Skin epidermis (tissue), 12 donors: ENCODE results near the gene CFLAR.
A peak's percentile ranks its signal among the peaks of the same experiment; 100 is the strongest.

Experiments
- H3K27ac ChIP-seq, 21 experiments: fragments of 200-600 bp; sonication (generic) in 11 of 21; one replicate each; pipeline ENCODE4 v1.5.0; 2020; ENCODE audit warnings: mild to moderate bottlenecking in 3 of 21, inconsistent platforms in 2 of 21, moderate library complexity in 2 of 21
- H3K4me3 ChIP-seq, 7 experiments: fragments of 200-600 bp; sonication (generic) in 2 of 7; one replicate each; pipeline ENCODE4 v1.5.0; 2020; ENCODE audit warnings: inconsistent platforms in 2 of 7, mild to moderate bottlenecking in 2 of 7, moderate library complexity in 1 of 7

CFLAR gene

DNA sequence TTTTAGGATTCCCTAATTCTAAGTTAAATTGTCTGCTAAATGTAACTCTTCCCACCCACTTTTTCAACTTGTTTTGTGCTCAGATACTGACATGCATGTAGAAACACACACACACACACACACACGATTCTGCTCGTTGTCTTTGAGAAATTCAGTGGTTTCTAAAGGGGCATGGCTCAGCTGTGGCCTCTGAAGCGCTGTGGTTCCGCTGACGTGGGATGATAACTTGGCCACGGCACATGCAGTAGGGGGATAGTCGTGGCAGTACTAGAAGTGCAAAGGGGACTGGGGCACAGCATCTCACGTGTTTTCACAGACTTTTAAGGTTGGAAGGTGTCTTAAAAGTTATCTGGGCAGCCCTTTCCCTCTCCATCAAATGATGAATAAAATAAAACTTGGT is 85.4 kb downstream of the CFLAR start:
- Histone ChIP-seq H3K4me3 (no peak overlapping the region), H3K27ac (no peak overlapping the region)

DNA sequence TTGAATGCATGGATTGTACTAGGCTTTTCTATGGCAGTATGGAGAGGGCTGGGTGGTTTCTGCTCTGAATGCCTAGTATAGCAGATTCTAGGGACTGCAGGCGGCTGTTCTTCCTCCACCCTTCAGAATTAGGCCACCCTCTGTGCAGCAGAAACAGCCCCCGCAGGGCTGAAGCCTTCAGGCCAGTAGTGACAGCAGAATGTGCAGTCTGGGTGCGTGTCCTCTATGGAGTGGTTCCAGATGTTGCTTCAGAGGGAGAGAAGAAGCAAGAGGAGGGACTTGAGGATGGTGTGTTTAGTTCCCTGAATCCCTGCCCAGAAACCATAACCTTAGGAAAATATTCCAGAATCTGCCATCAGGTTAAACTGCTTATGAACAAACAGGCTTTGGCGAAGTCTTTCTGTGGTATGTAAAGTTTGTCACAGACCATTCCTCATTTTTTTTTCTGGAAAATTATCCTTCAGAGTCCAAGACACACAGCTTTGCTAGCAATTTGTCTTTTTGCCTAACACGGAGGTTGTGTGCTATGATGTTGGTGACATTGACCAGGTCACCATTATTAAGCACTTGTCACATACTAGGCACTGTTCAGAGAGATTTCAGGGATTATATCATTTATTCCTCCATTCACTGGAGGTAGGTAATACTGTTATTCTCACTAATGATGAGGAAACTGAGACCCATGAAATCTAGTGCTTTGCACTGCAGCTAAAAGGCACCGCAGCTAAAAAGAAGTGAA is 88.1 kb downstream of the CFLAR start:
- Histone ChIP-seq H3K4me3 (no peak overlapping the region), H3K27ac (peak overlapping the region in 2 of 21 experiments; percentile 6 to 33)

DNA sequence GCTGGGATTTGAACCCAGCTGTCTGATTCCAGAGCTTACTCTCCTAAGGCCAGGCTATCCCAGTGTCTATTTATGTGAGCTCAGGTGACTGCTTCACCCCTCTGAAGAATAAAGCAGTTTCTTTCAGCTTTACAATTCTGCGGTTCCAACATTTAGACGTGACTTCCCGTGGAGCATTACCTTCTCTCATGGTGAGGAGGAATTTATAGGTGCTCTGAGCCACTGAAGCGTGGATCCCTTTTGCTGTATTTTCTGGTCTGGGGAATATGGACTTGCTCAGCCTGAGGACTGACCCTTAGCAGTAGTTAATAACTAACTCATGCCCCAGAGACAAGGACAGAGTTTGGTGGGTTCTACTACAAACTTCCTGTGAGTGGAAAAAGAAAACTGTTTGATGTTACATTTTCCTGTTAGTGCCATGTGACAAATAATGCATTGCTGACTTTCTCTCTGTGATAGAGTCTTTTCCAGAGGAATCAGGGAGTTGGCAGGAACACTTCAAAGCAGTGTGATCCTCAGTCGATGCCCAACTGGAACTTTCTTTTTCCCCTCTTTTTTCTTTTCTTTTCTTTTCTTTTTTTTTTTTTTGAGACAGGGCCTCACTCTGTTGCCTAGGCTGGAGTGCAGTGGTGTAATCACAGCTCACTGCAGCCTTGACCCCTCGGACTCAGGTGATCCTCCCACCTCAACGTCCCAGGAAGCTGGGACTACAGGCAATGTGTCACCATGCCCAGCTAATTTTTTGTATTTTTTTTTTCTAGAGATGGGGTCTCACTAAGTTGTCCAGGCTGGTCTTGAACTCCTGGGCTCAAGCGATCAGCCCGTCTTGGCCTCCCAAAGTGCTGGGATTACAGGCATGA is 88.9 kb downstream of the CFLAR start:
- H3K27ac ChIP-seq, result peak overlapping the region in 5 of 21 experiments; percentile 6 to 45 (median 33)

DNA sequence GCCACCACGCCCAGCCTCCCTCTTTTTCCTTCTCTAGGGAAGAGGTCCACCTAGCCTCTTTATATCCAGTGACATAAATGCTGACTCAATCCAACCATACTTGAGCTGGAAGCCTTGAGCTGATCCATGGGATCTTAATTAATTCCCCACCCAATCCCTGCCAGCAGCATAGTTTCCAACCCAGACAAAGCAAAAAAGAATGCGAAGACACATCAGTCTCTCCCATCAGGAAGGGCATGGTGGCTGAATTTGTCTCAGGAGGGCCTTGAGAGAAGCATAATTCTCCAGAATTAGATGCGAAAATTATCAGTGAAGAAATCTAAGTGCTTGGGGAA is 89.5 kb downstream of the CFLAR start:
- H3K27ac ChIP-seq, result peak overlapping the region in 4 of 21 experiments; percentile 8 to 51 (median 40)
- no peak overlapping the region for H3K4me3 ChIP-seq

More for the DNA sequence above, 88.9 kb downstream of the CFLAR start:
- no peak overlapping the region for H3K4me3 ChIP-seq

DNA sequence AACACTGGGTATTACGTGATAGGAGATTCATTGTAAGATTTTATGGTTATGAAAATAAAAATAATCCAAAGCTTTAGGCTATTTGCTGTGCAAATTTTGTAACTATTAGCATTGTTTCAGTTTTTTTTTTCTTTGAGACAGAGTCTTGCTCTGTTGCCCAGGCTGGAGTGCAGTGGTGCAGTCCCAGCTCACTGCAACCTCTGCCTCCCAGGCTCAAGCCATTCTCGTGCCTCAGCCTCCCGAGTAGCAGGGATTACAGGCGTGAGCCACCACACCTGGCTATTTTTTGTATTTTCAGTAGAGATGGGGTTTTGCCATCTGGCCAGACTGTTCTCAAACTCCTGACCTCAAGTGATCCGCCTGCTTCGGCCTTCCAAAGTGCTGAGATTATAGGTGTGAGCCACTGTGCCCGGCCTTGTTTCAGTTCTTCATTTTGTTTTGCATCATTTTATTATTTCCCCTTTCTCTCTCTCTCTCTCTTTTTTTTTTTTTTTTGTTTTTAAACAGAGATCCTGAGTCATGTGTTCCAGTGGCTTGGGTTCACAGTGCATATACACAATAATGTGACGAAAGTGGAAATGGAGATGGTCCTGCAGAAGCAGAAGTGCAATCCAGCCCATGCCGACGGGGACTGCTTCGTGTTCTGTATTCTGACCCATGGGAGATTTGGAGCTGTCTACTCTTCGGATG is 92.7 kb downstream of the CFLAR start:
- H3K27ac ChIP-seq, result no peak overlapping the region
- no peak overlapping the region for H3K4me3 ChIP-seq

GRCh38 chr2:201215963-201216362 is 100.0 kb downstream of the CFLAR start:
- Histone ChIP-seq H3K27ac (no peak overlapping the region), H3K4me3 (no peak overlapping the region)

DNA sequence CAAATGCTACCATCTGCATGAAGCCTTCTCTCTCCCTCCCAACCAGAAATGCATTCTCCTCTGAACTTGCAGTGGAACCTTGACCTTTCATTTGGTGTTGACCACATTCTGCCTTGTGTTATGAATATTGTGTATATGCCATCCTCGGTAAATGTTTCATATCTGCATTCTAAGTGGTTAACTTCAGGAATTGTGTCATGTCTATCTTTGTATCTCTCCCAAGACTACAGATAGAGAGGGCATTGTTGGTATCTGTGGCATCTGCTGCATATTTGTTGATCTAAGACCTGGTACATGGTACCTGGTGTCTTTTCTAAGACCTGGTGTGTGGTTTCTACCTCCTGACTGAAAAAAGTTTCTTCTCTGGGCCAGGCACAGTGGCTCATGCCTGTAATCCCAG is 101.0 kb downstream of the CFLAR start:
- no peak overlapping the region for H3K4me3 ChIP-seq
- H3K27ac ChIP-seq, result no peak overlapping the region

GRCh38 chr2:201218780-201219179 is 102.8 kb downstream of the CFLAR start:
- H3K27ac ChIP-seq, result peak overlapping the region in 2 of 21 experiments; percentile 16 to 57

DNA sequence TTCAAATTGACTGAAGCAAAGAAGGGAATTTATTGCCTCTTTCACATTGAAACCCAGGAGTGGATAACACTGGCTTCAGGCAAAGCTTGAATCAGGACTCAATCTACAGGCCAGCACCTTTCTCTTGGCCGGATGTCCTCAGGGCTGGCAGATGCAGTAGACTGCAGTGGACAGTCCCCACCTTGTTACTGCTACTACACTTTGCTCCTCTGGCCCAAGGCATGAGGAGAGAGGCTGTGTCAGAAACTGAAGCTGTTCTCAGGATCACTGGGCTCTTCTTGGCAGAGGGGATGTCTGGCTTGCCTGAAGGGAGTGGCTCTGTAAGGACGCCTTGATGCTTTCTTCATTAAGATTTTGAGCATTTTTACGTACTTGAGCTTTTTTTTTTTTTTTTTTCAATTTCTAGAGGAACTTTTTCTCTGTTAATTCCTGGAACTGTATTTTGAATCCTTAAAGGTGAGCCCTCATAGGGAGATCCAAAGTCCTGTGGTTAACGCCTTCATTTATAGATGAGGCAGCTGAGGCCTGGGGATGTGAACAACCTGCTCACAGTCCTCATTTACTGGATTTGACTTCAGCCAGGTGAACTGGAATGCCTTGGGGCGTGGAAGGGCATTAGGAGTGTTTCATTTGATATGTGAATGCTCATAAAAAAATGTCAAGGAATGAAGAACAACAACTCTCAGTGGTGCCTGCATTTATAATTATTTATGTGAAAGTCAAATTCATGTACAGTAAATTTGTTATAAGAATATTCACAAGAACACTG is 103.5 kb downstream of the CFLAR start:
- Histone ChIP-seq H3K27ac (peak overlapping the region in 5 of 21 experiments; percentile 2 to 57 (median 16)), H3K4me3 (no peak overlapping the region)

More at GRCh38 chr2:201218780-201219179, 102.8 kb downstream of the CFLAR start:
- H3K4me3 ChIP-seq, result no peak overlapping the region

GRCh38 chr2:201220102-201220570 is 104.2 kb downstream of the CFLAR start:
- Histone ChIP-seq H3K27ac (peak overlapping the region in 3 of 21 experiments; percentile 2 to 57 (median 5)), H3K4me3 (no peak overlapping the region)

- no peak overlapping the region for H3K4me3 ChIP-seq
- peak overlapping the region in 3 of 21 experiments; percentile 29 to 44 (median 35) for H3K27ac ChIP-seq
These were observed 107.4 kb downstream of the CFLAR start for GRCh38 chr2:201223089-201224073.
